Stimulated activated CD4-positive, alpha-beta T cell treated with anti-CD3 and anti-CD28 coated beads, Interleukin-1b, Interleukin-23, amount 100 ng/mL, for 1 hour (primary cell): ENCODE measurements around the gene SPOCK1.
"Not testable (repeated sequence)": the region's sequence is repeated elsewhere in the genome, so short reads cannot be mapped to it uniquely, and the experiment has no call there.

ENCODE experiments used
- DNase-seq, 2 donors: peaks; one replicate each; pipeline ENCODE4 v3.0.0-alpha.2; 2020; ENCODE audit warnings: low read depth in 2 of 2

Gene SPOCK1

DNA sequence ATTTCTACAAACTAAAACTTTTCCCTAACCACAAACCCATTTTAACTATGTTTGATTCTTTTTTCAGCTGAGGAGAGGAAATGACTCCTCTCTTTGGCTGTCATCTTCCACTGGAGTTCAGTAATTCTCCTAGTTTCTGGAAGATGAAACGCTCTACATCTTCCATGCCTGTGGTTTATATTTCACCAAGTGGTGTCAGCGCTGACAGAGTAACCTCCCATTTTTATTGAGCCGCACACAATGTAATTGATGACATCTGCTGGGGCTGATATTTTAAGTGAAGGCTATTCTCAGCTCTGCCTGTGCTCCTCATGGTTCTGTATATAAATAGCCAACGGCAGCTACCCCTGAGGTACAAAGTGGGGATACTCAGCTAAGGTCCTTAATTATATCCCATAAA lies 234.6 kb downstream of the SPOCK1 start:
- DNase-seq, result no peak

GRCh38 chr5:137264041-137264440 lies 235.1 kb downstream of the SPOCK1 start:
- DNase-seq, result no peak

GRCh38 chr5:137263371-137264005 lies 235.6 kb downstream of the SPOCK1 start:
- no peak for DNase-seq

- DNase-seq, result no peak
These were observed 236.3 kb downstream of the SPOCK1 start for GRCh38 chr5:137262818-137263217.

DNA sequence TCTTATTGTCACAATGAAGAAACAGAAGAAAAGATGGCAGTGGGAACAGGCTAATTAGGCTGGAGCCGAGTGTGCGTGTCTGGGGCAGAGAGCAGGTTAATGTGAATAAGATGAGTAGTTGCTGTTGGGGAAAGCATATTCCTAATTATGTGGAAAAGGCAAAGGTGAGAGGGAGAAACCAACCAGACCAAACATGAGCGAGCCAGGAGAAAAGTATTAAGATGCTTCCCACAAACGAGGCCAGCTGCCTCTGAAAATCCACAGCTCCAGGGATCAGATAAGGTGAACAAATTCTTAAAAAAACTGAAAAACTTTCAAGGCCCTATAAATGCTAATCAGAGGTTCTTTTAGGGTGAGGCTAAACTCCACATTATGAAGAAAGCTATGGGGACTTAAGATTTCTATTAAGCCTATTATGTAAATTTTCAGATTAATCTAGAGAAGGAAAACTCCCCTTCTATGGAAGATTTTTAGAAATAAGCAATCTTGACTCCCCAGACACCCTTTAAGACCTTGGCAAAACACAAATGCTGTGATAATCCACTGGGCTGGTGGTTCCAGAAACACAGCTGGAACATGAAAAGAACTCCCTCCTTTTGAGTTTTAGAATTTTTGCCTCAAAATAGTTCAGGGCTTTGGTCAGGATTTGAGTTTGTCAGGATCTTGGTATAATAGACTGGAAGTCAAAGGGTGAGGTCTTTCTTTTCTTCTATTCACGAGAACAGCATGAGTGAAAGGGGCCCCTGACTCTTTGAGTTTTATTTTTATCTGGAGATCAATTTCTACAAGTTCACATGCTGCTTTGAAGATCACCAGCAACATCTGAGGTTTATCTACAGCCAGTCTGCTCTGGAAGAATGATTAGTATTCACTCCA lies 238.1 kb downstream of the SPOCK1 start:
- DNase-seq, result no peak

DNA sequence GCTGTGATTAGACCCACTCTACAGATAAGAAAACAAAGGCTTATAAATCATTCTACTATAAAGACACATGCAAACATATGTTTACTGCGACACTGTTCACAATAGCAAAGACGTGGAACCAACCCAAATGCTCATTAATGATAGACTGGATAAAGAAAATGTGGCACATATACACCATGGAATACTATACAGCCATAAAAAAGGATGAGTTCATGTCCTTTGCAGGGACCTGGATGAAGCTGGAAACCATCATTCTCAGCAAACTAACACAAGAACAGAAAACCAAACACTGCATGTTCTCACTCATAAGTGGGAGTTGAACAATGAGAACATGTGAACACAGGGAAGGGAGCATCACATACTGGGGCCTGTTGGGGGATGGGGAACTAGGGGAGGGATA lies 240.0 kb downstream of the SPOCK1 start:
- not testable (repeated sequence) for DNase-seq

DNA sequence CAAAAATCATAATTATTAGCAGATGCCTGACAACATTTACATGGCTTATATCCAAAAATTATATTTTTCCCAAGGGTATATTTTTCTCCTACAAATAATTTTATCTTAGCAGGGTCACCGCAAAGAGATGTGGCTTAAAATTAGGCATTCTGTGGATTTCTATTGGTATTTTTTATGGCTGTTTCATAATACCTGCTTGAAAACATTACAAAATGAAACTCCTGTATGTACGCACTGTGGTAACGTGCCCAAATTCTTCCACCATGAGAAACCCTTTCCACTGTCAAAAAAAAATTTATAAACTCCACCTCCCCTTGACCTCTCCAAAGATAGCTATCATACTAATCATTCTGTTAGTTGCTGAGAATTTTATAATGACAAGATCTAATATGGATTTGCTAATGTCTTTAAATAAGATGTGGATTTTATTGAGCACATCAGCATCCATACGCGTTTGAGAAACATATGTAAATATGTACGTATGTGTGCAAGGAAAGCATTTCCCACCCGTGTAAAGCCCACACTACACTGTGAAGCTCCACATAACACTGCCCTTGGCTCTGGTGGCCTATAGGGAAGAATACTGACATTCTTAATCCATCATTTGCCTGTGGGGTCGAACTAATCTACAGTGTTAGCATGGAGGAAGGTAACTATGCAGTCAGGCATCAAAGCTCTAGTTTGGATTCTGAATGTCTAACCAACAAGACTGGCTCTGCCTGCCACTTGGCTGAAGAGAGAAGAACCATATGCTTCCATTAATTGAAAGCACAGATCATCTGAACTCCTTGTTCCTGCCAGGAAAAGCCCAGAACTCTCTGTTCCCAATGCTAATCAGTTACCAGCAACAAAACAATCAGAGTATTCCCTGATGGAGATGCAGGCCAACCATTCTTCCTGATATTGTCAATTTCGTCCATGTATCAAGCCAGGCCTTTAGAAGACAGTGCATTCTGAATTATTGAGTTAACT lies 244.7 kb downstream of the SPOCK1 start:
- no peak for DNase-seq

DNA sequence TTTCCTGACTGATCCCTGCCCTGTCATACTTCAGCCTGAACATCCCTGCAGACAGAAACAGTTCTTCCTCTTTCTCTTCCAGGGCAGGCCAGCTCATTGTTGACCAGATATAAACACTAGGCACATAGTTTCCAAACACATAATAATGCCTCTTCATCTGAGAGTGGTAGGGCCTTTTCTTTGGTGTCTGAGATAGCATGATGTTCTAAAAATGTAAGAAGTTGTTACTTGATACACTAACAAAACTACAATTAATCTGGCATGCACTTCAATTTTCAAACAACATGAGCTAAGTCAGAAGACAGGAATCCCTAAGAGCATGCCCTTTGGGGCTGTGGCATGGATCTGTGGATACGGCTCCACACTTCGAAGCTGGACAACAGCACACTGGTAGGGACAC lies 246.6 kb downstream of the SPOCK1 start:
- no peak for DNase-seq

DNA sequence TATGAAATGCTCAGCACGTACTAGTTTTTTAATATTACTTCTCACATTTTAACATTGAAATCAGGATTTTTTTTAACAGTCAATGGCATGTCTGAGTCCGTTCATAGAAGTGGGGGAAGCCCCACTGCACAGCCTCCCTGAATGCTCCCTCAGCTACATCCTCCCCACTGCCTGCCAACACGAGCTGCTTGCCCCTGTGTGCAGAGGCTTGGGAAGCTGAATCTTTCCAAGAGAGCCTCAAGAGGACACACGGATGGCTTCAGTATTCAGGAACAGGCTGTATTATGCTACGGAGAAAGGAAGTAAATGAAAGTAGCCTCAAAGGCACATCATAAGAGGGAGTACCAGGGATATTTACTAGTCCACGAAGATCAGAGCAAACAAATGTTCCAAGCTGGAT lies 248.7 kb downstream of the SPOCK1 start:
- no peak for DNase-seq

GRCh38 chr5:137248527-137248926 lies 250.6 kb downstream of the SPOCK1 start:
- no peak for DNase-seq

GRCh38 chr5:137245438-137245837 lies 253.7 kb downstream of the SPOCK1 start:
- DNase-seq, result no peak

DNA sequence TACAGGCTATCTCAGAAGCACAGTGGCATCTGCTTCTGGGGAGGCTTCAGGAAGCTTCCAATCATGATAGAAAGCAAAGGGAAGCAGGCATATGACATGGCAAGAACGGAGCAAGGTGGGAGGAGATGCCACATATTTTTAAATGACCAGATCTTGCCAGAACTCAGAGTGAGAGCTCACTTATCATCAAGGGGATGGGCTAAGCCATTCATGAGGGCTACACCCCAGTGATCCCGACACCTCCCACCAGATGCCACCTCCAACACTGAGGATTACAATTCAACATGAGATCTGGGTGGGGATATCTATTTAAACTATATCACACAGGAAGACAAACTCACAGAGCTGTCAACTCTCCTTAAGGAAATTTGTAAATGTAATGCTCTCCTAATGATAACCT lies 258.8 kb downstream of the SPOCK1 start:
- no peak for DNase-seq

DNA sequence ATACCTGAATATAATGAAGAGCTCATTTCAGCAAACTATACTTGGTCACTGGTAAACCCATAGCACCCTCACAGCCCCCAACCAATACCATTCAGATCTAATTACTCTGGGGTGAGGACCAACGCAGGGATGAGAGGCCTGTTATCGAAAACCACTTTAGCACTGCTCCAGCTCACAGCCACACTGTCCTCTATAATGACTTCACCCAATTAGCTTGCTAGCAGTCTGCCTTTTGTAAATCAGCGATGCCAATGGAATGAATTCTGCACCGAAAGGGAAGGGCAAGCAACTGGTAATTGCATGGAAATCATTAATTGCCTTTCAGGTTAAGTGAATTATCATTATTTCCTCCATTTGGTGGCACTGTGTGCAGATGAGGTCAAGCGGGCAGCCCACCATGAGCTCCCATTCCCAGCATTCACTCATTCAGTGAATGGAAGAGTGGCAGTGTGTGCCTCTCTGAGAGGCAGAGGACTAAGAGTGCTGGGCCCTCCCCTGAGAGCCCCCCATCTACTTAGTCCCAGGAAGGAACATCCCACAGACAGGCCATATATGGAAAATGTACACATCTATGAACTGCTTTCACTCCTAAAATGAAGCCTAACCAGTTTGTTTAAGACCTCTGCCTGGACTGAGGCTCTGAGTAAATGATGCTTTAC lies 262.1 kb downstream of the SPOCK1 start:
- DNase-seq, result no peak

DNA sequence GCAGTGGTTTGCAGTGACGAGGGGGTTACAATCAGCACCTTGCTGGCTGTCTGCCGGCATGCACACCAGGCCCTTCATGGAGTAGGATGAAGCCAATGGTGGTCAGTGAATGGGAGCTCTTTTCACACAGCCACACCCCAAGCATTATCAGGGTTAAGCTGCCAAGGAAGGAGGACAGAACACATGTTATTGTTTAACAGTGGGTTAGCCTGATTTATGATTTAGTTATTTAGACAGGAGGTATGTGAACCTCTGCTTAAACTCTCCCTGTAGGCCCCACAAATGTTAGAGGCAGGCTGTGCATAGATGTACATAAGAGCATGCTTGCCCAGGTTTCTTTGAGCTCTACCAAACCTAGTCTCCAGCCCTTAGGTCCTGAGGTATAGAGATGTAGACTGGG lies 262.9 kb downstream of the SPOCK1 start:
- DNase-seq, result no peak

DNA sequence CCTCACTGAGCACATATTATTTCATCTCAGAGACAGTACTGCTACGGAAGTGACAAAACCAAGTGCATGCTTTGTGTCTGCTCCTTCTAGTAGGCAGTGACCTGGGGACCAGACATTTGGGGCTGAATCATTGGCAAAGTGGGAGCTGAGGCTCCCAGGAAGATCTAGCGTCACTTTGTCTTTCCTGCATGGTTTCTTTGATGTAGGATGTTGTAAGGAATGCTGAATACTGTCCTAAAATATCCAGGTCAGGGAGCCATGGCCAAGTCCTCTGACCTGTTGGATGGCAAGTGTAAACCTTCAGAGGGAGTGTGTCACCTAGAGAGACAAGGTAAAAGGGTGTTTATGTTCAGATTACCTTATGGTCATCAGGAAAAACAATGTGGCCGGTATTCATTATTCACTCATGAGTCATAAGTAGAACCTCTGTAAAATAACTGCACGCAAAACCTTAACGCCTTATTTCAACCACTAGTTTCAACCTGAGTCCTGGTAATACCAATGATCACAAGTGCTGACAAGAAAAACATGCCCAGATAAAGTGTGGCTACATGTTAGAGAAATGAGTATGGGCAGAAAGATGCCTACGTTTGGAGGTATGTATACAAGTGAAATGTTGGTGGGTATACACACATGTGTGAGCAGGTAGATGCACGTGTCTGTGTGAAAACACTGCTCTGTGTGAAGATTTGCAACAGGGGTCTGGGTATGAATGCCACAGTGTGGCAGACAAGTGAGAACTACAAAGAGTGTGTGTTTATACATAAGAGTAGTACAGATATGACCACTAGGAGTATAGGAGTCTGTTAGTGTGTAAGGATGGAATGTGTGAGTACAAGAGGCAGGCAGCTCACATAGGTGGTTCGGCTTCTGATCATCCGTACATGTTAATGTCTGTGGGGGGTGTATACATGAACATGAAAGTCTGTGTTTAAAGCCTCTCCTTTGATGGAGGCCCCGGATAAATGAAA lies 263.9 kb downstream of the SPOCK1 start:
- no peak for DNase-seq

GRCh38 chr5:137233726-137234125 lies 265.4 kb downstream of the SPOCK1 start:
- no peak for DNase-seq

GRCh38 chr5:137233304-137233703 lies 265.8 kb downstream of the SPOCK1 start:
- not testable (repeated sequence) for DNase-seq

DNA sequence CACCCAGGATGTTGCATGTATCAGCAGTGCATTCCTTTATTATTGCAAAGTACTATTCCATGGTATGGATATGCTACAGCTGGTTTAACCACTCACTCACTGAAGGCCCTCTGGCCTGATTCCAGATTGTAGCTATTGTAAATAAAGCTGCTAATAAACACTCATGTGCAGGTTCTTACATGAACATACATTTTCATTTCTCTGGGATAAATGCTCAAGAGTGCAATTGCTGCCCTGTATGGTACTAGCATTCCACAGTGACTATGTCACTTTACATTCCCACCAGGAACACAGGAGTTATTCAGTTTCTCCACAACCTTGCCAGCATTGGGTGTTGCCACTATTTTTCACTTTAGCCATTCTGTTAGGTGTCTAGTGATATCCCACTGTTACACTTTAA lies 267.6 kb downstream of the SPOCK1 start:
- no peak for DNase-seq

DNA sequence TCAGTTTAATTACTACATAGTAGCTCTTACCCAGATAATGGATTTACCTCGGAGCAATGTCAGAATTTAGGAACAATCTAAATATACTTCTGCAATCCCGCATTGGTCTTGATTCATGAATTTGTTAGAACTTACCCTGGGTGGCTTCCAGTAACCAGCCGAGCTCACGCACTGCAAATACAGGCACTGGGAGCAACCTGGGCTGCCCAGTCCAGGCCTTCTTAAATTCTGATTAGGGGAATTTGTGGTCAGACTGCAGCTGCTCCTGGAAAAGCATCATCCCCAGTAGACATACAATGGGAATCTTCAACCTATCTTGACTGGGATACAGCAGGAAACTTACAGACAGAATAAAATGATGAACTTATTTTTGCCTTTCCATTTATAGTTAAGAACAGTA lies 270.3 kb downstream of the SPOCK1 start:
- no peak for DNase-seq

DNA sequence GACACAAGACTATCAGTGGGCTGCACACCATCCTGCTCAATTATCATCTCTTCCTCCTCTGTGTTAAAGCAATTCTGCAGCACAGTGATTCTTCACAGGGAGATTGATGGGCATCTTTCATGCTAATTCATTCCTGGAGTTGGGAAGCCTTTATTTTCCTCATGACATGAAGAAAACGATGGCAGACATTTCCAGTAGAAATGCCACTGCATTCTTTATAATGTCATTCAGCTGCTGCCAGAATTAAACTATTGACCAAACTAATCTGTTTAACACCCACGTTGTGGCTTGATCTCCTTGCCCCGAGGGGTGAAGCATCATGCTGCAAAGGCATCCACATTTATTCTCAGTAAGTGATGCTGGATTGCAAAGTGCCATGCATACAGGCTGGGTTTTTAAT lies 273.0 kb downstream of the SPOCK1 start:
- no peak for DNase-seq
